ENCODE measurements around the gene POLG.

POLG gene

DNA sequence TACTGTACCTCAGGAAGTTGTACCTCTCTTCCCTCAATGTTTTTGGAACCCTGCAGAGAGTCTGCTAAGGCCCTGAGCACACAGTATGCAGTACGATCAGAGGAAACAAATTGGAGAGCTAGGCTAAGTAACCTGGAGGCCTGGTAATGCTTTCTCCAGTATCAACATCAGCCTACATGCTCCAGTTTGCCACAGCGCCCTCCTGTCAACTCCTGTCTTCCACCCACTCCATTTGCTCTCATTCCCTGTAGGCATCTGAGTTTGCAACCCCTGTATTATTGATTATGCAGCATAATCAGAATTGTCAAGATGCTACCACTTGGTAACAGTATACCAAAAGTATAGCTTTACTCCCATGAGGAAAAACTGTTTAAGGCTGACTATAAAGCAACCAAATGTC, 14.4 kb downstream of the POLG start:
- Histone ChIP-seq H3K14ac (ENCODE audit: low read length in 2 of 2) (no peak overlapping the region), H4K91ac (ENCODE audit: low read length) (no peak overlapping the region), H3K4me1 (ENCODE audit: control insufficient read depth, insufficient read depth, low read depth, low read length) (no peaks in the 10 kb centered on the region), H3K79me1 (replicated peaks; ENCODE audit: low read length, poor library complexity, severe bottlenecking) (peaks cover 57% of the 10 kb centered on the region), H3K27me3 (ENCODE audit: control insufficient read depth in 1 of 2, insufficient read depth in 1 of 2, low read length in 2 of 2) (no peaks in the 10 kb centered on the region), H2BK12ac (ENCODE audit: low read length in 2 of 2) (no peak overlapping the region), H3K23ac (ENCODE audit: low read length in 2 of 2) (no peak overlapping the region), H2BK120ac (ENCODE audit: low read depth, low read length) (no peak overlapping the region), H3K4ac (ENCODE audit: low read depth in 1 of 2, low read length in 2 of 2) (no peak overlapping the region), H4K8ac (ENCODE audit: low read length) (no peak overlapping the region), H3K18ac (ENCODE audit: low read depth in 1 of 2, low read length in 2 of 2) (no peak overlapping the region), H2AFZ (ENCODE audit: low read depth, low read length) (no peak overlapping the region), H3K9me3 (ENCODE audit: control insufficient read depth, low read length) (no peaks in the 10 kb centered on the region), H2BK15ac (ENCODE audit: low read depth, poor library complexity, severe bottlenecking) (no peak overlapping the region), H3K9ac (ENCODE audit: low read length) (no peak overlapping the region), H2BK5ac (ENCODE audit: low read depth, low read length, poor library complexity, severe bottlenecking) (no peak overlapping the region), H3K27ac (ENCODE audit: low read length, poor library complexity, severe bottlenecking) (no peak overlapping the region), H3K36me3 (ENCODE audit: control insufficient read depth in 1 of 2, insufficient read depth in 2 of 2, low read depth in 1 of 2, low read length in 2 of 2) (peaks cover 82 to 100% of the 10 kb centered on the region in 2 experiments), H2AK5ac (ENCODE audit: low read length, severe bottlenecking) (no peak overlapping the region), H3K4me2 (ENCODE audit: low read length, poor library complexity, severe bottlenecking) (no peak overlapping the region), H3K4me3 (ENCODE audit: insufficient read depth in 1 of 2, low read depth in 1 of 2, low read length in 2 of 2) (no peak overlapping the region)
- WGBS = 100% methylated on average over 2 of the region's 2 CpGs
- DNase-seq = no peak

- Histone ChIP-seq H2BK12ac (ENCODE audit: low read length in 2 of 2) (no peak overlapping the region), H2BK120ac (ENCODE audit: low read depth, low read length) (no peak overlapping the region), H3K4me2 (ENCODE audit: low read length, poor library complexity, severe bottlenecking) (no peak overlapping the region), H3K36me3 (ENCODE audit: control insufficient read depth in 1 of 2, insufficient read depth in 2 of 2, low read depth in 1 of 2, low read length in 2 of 2) (peaks cover 83 to 99% of the 10 kb centered on the region in 2 experiments), H3K27me3 (ENCODE audit: control insufficient read depth in 1 of 2, insufficient read depth in 1 of 2, low read length in 2 of 2) (no peaks in the 10 kb centered on the region), H3K27ac (ENCODE audit: low read length, poor library complexity, severe bottlenecking) (no peak overlapping the region), H2AK5ac (ENCODE audit: low read length, severe bottlenecking) (no peak overlapping the region), H4K91ac (ENCODE audit: low read length) (no peak overlapping the region), H3K9ac (ENCODE audit: low read length) (no peak overlapping the region), H2BK15ac (ENCODE audit: low read depth, poor library complexity, severe bottlenecking) (no peak overlapping the region), H3K4ac (ENCODE audit: low read depth in 1 of 2, low read length in 2 of 2) (no peak overlapping the region), H3K4me1 (ENCODE audit: control insufficient read depth, insufficient read depth, low read depth, low read length) (no peaks in the 10 kb centered on the region), H3K9me3 (ENCODE audit: control insufficient read depth, low read length) (no peaks in the 10 kb centered on the region), H3K18ac (ENCODE audit: low read depth in 1 of 2, low read length in 2 of 2) (no peak overlapping the region), H4K8ac (ENCODE audit: low read length) (no peak overlapping the region), H2BK5ac (ENCODE audit: low read depth, low read length, poor library complexity, severe bottlenecking) (no peak overlapping the region), H3K14ac (ENCODE audit: low read length in 2 of 2) (no peak overlapping the region), H2AFZ (ENCODE audit: low read depth, low read length) (no peak overlapping the region), H3K4me3 (ENCODE audit: insufficient read depth in 1 of 2, low read depth in 1 of 2, low read length in 2 of 2) (no peak overlapping the region), H3K79me1 (replicated peaks; ENCODE audit: low read length, poor library complexity, severe bottlenecking) (peaks cover 58% of the 10 kb centered on the region), H3K23ac (ENCODE audit: low read length in 2 of 2) (no peak overlapping the region)
- DNase-seq = no peak
- 95% methylated on average over 9 of the region's 9 CpGs for WGBS
Measured at GRCh38 chr15:89319678-89320077, 14.9 kb downstream of the POLG start.

DNA sequence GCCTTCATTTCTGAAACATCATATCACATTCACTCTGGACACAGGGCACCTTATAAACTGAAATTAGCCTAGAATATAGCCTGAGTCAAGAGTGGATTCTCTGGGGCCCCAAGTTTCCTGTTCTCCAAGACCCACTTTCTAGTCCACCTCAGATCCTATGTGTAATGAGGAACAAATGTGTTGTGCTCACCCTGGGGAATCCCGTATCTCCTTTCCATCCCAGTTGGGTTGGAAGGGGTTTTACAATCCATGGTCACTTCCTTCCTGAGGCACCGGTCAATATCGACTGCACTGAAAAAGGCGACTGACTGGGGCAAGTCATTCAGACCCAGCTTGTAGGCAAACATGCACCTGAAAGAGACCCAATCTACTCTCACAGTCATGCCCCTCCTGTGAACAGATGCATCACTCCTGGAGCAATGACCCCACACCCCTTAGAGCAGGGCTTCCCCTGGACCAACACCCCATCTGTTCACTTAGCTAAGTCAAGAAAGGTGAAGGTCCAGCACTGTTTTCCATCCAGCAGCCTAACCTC, 17.4 kb downstream of the POLG start:
- no peak overlapping the region for H2BK12ac ChIP-seq (ENCODE audit: low read length in 2 of 2)
- WGBS = 96% methylated on average over 4 of the region's 4 CpGs
- peaks cover 39% of the 10 kb centered on the region for H3K79me1 ChIP-seq (replicated peaks; ENCODE audit: low read length, poor library complexity, severe bottlenecking)
- H3K4me2 ChIP-seq (ENCODE audit: low read length, poor library complexity, severe bottlenecking) = no peak overlapping the region
- H3K18ac ChIP-seq (ENCODE audit: low read depth in 1 of 2, low read length in 2 of 2) = no peak overlapping the region
- no peaks in the 10 kb centered on the region for H3K4me1 ChIP-seq (ENCODE audit: control insufficient read depth, insufficient read depth, low read depth, low read length)
- no peak overlapping the region for H3K27ac ChIP-seq (ENCODE audit: low read length, poor library complexity, severe bottlenecking)
- H2AFZ ChIP-seq (ENCODE audit: low read depth, low read length) = no peak overlapping the region
- no peak overlapping the region for H2AK5ac ChIP-seq (ENCODE audit: low read length, severe bottlenecking)
- H2BK15ac ChIP-seq (ENCODE audit: low read depth, poor library complexity, severe bottlenecking) = no peak overlapping the region
- DNase-seq = no peak
- no peak overlapping the region for H4K8ac ChIP-seq (ENCODE audit: low read length)
- H2BK5ac ChIP-seq (ENCODE audit: low read depth, low read length, poor library complexity, severe bottlenecking) = no peak overlapping the region
- no peak overlapping the region for H2BK120ac ChIP-seq (ENCODE audit: low read depth, low read length)
- H3K23ac ChIP-seq (ENCODE audit: low read length in 2 of 2) = no peak overlapping the region
- no peak overlapping the region for H4K91ac ChIP-seq (ENCODE audit: low read length)
- no peak overlapping the region for H3K9ac ChIP-seq (ENCODE audit: low read length)
- H3K9me3 ChIP-seq (ENCODE audit: control insufficient read depth, low read length) = no peaks in the 10 kb centered on the region
- H3K36me3 ChIP-seq (ENCODE audit: control insufficient read depth in 1 of 2, insufficient read depth in 2 of 2, low read depth in 1 of 2, low read length in 2 of 2) = peaks cover 60 to 93% of the 10 kb centered on the region in 2 experiments
- no peak overlapping the region for H3K4me3 ChIP-seq (ENCODE audit: insufficient read depth in 1 of 2, low read depth in 1 of 2, low read length in 2 of 2)
- no peak overlapping the region for H3K14ac ChIP-seq (ENCODE audit: low read length in 2 of 2)
- no peak overlapping the region for H3K4ac ChIP-seq (ENCODE audit: low read depth in 1 of 2, low read length in 2 of 2)
- no peaks in the 10 kb centered on the region for H3K27me3 ChIP-seq (ENCODE audit: control insufficient read depth in 1 of 2, insufficient read depth in 1 of 2, low read length in 2 of 2)

GRCh38 chr15:89316504-89316903, 18.1 kb downstream of the POLG start:
- H2BK15ac ChIP-seq (ENCODE audit: low read depth, poor library complexity, severe bottlenecking) = no peak overlapping the region
- H3K27ac ChIP-seq (ENCODE audit: low read length, poor library complexity, severe bottlenecking) = no peak overlapping the region
- no peaks in the 10 kb centered on the region for H3K27me3 ChIP-seq (ENCODE audit: control insufficient read depth in 1 of 2, insufficient read depth in 1 of 2, low read length in 2 of 2)
- H3K36me3 ChIP-seq (ENCODE audit: control insufficient read depth in 1 of 2, insufficient read depth in 2 of 2, low read depth in 1 of 2, low read length in 2 of 2) = peaks cover 52 to 87% of the 10 kb centered on the region in 2 experiments
- no peak overlapping the region for H3K4ac ChIP-seq (ENCODE audit: low read depth in 1 of 2, low read length in 2 of 2)
- no peak overlapping the region for H3K18ac ChIP-seq (ENCODE audit: low read depth in 1 of 2, low read length in 2 of 2)
- DNase-seq = no peak
- no peak overlapping the region for H2AK5ac ChIP-seq (ENCODE audit: low read length, severe bottlenecking)
- no peak overlapping the region for H3K4me3 ChIP-seq (ENCODE audit: insufficient read depth in 1 of 2, low read depth in 1 of 2, low read length in 2 of 2)
- no peaks in the 10 kb centered on the region for H3K9me3 ChIP-seq (ENCODE audit: control insufficient read depth, low read length)
- no peak overlapping the region for H4K8ac ChIP-seq (ENCODE audit: low read length)
- H3K79me1 ChIP-seq (replicated peaks; ENCODE audit: low read length, poor library complexity, severe bottlenecking) = peaks cover 31% of the 10 kb centered on the region
- no peak overlapping the region for H3K9ac ChIP-seq (ENCODE audit: low read length)
- H2BK120ac ChIP-seq (ENCODE audit: low read depth, low read length) = no peak overlapping the region
- H4K91ac ChIP-seq (ENCODE audit: low read length) = no peak overlapping the region
- no peaks in the 10 kb centered on the region for H3K4me1 ChIP-seq (ENCODE audit: control insufficient read depth, insufficient read depth, low read depth, low read length)
- no peak overlapping the region for H3K23ac ChIP-seq (ENCODE audit: low read length in 2 of 2)
- H2AFZ ChIP-seq (ENCODE audit: low read depth, low read length) = no peak overlapping the region
- no peak overlapping the region for H2BK5ac ChIP-seq (ENCODE audit: low read depth, low read length, poor library complexity, severe bottlenecking)
- WGBS = 98% methylated on average over 5 of the region's 5 CpGs
- H3K4me2 ChIP-seq (ENCODE audit: low read length, poor library complexity, severe bottlenecking) = no peak overlapping the region
- H3K14ac ChIP-seq (ENCODE audit: low read length in 2 of 2) = no peak overlapping the region
- no peak overlapping the region for H2BK12ac ChIP-seq (ENCODE audit: low read length in 2 of 2)
